A549 (cell line): ENCODE measurements around the gene SRGAP1. TPM values are rescaled to one million over a fixed set of nuclear protein-coding genes. Genes with fewer than 3 reads are reported as not detected.

Experiments
- ATAC-seq, 2 experiments: fragments of 200-7000 bp in 1 of 2; fragments of >200 bp in 1 of 2; cut with Nextera tagmentation in 1 of 2; cut with Tn5 transposase in 1 of 2; 3 replicates each; pipeline versions ENCODE4 v1.8.0 to v1.9.1; 2018 to 2020; ENCODE audit warnings: mild to moderate bottlenecking in 1 of 2, moderate library complexity in 1 of 2
- CTCF ChIA-PET: fragments of 300-600 bp; sonication (Branson Sonifier 250); formaldehyde crosslinking; extraction: SDS; loops from one replicate; lab custom pipeline; 2021; ENCODE audit warnings: antibody characterized with exemption, inconsistent platforms; lab: Yijun Ruan, JAX
- POLR2A ChIA-PET: fragments of 350-600 bp; formaldehyde crosslinking; extraction: SDS; loops from one replicate; lab custom pipeline; 2021; ENCODE audit warnings: antibody characterized with exemption, inconsistent platforms; lab: Yijun Ruan, JAX
- DNase-seq, 2 experiments: peaks; one replicate each; pipeline versions ENCODE4 v3.0.0 to v3.0.0-alpha.2; 2011 to 2016; ENCODE audit warnings: low read depth in 1 of 2, low spot score in 1 of 2
- FAIRE-seq: peaks from 2 replicates; lab custom pipeline; 2011; peaks lifted over from hg19 to GRCh38; lab: Jason Lieb, UNC
- H3K27ac ChIP-seq, 2 experiments: fragments of >200 bp; sonication (Bioruptor Twin); formaldehyde crosslinking; 3 replicates each; pipeline ENCODE4 v1.5.1; 2016 to 2017
- H3K4me1 ChIP-seq: fragments of >200 bp; sonication (Bioruptor Twin); formaldehyde crosslinking; 3 replicates; pipeline ENCODE4 v1.6.1; 2016
- H3K4me2 ChIP-seq: fragments of >200 bp; sonication (Bioruptor Twin); formaldehyde crosslinking; 3 replicates; pipeline ENCODE4 v1.6.1; 2016
- H3K4me3 ChIP-seq: fragments of >200 bp; sonication (Bioruptor Twin); formaldehyde crosslinking; 3 replicates; pipeline ENCODE4 v1.5.1; 2016
- H3K9me3 ChIP-seq: fragments of >200 bp; sonication (Bioruptor Twin); formaldehyde crosslinking; 3 replicates; pipeline ENCODE4 v1.6.1; 2016
- CBX8 ChIP-seq: fragments of 200-600 bp; sonication (generic); IDR thresholded peaks from 2 replicates; pipeline ENCODE4 v1.6.1; 2016
- CHD2 ChIP-seq: fragments of 150-350 bp; IDR thresholded peaks from 2 replicates; pipeline ENCODE4 v1.6.1; 2014; ENCODE audit warnings: low read length; ENCODE audit not compliant: partially characterized antibody
- CHD4 ChIP-seq: fragments of 200-600 bp; sonication (generic); IDR thresholded peaks from 2 replicates; pipeline ENCODE4 v1.6.1; 2016; ENCODE audit warnings: antibody characterized with exemption, mild to moderate bottlenecking, borderline replicate concordance
- FOXS1 ChIP-seq: fragments of 250-450 bp; sonication (Bioruptor Pico); IDR thresholded peaks from 2 replicates; pipeline ENCODE4 v1.5.0; 2020; ENCODE audit warnings: mild to moderate bottlenecking, moderate library complexity
- HDAC2 ChIP-seq: fragments of 200-600 bp; sonication (generic); IDR thresholded peaks from 2 replicates; pipeline ENCODE4 v1.6.1; 2016
- JUNB ChIP-seq: fragments of >200 bp; sonication (Bioruptor Twin); formaldehyde crosslinking; IDR thresholded peaks from 2 replicates; pipeline ENCODE4 v1.6.1; 2016
- MAZ ChIP-seq: fragments of 150-350 bp; IDR thresholded peaks from 2 replicates; pipeline ENCODE4 v1.6.1; 2014; ENCODE audit warnings: antibody characterized with exemption, low read depth, low read length, borderline replicate concordance
- NFE2L2 ChIP-seq: fragments of 150-350 bp; conservative IDR thresholded peaks from 2 replicates; pipeline ENCODE4 v1.6.1; 2014; ENCODE audit warnings: low read length
- NPAS2 ChIP-seq: fragments of 250-450 bp; sonication (Bioruptor Pico); IDR thresholded peaks from 2 replicates; pipeline ENCODE4 v1.8.0; 2022; ENCODE audit warnings: mild to moderate bottlenecking, moderate library complexity, borderline replicate concordance
- NR3C1 ChIP-seq: fragments of >200 bp; sonication (Bioruptor Twin); formaldehyde crosslinking; IDR thresholded peaks from 3 replicates; pipeline ENCODE4 v1.6.1; 2017
- PHF8 ChIP-seq: fragments of 200-600 bp; sonication (generic); IDR thresholded peaks from 2 replicates; pipeline ENCODE4 v1.6.1; 2016; ENCODE audit warnings: low read depth, mild to moderate bottlenecking, antibody characterized with exemption, moderate library complexity, borderline replicate concordance
- POLR2A ChIP-seq: IDR thresholded peaks from 2 replicates; pipeline ENCODE4 v1.6.1; 2012; ENCODE audit warnings: mild to moderate bottlenecking, low read length
- RARB ChIP-seq: fragments of 250-450 bp; sonication (Bioruptor Pico); IDR thresholded peaks from 2 replicates; pipeline ENCODE4 v1.8.0; 2021; ENCODE audit warnings: mild to moderate bottlenecking, moderate library complexity
- RFX5 ChIP-seq: fragments of 450-650 bp; IDR thresholded peaks from 2 replicates; pipeline ENCODE4 v1.7.1; 2014; ENCODE audit warnings: antibody characterized with exemption, mild to moderate bottlenecking, moderate library complexity
- RNF2 ChIP-seq: fragments of 200-600 bp; sonication (generic); IDR thresholded peaks from 2 replicates; pipeline ENCODE4 v1.6.1; 2016; ENCODE audit warnings: low read depth, mild to moderate bottlenecking, antibody characterized with exemption, moderate library complexity, borderline replicate concordance
- TP53 ChIP-seq: fragments of 250-450 bp; sonication (Bioruptor Pico); IDR thresholded peaks from 2 replicates; pipeline ENCODE4 v1.5.0; 2021; ENCODE audit warnings: mild to moderate bottlenecking, moderate library complexity
- ZC3H11A ChIP-seq: fragments of 450-650 bp; IDR thresholded peaks from 2 replicates; pipeline ENCODE4 v1.6.1; 2014; ENCODE audit warnings: antibody characterized with exemption, mild to moderate bottlenecking
- ZFP36 ChIP-seq: fragments of 450-650 bp; IDR thresholded peaks from 2 replicates; pipeline ENCODE4 v1.6.1; 2014; ENCODE audit warnings: borderline replicate concordance; ENCODE audit not compliant: partially characterized antibody
- ZNF302 ChIP-seq: fragments of 250-450 bp; sonication (Bioruptor Pico); IDR thresholded peaks from 2 replicates; pipeline ENCODE4 v1.9.0; 2021; ENCODE audit warnings: inconsistent platforms, mild to moderate bottlenecking, moderate library complexity
- WGBS: methylation state at CpG from one replicate; pipeline ENCODE4 v1.1.6; 2017; ENCODE audit errors: missing lambda C conversion rate; 5-methylcytosine and 5-hydroxymethylcytosine counted together
- polyA plus RNA-seq, 4 experiments: library from polyadenylated mRNA; depleted of rRNA in 3 of 4; stranded (reverse); fragments of >200 nt; fragmentation: RNase III in 1 of 4; extraction: RNeasy Plus Mini Kit Qiagen cat#74134 plus additional on column Dnase treatment in 1 of 4; gene quantifications; 2 replicates in 3 of 4; 3 replicates in 1 of 4; pipeline ENCODE4 v1.2.3, GENCODE V29; 2011 to 2017
- TF ChIP-seq, protein P1 (sequence below): IDR thresholded peaks from 2 replicates; pipeline ENCODE4 v1.6.1; 2012; ENCODE audit warnings: low read depth, borderline replicate concordance
- TF ChIP-seq, protein P2 (sequence below): fragments of >200 bp; sonication (Bioruptor Twin); formaldehyde crosslinking; IDR thresholded peaks from 3 replicates; pipeline ENCODE4 v1.5.1; 2016
- TF ChIP-seq, protein P3 (sequence below): IDR thresholded peaks from 2 replicates; pipeline ENCODE4 v1.6.1; 2012
- TF ChIP-seq, protein P4 (sequence below): fragments of 250-450 bp; sonication (Bioruptor Pico); IDR thresholded peaks from 2 replicates; pipeline ENCODE4 v1.5.0; 2020; ENCODE audit warnings: low read depth, mild to moderate bottlenecking, moderate library complexity

The SRGAP1 gene
- polyA plus RNA-seq, 2 of the 4 experiments (the other 2 are of a cell fraction) = 7.9 to 22.9 TPM

DNA sequence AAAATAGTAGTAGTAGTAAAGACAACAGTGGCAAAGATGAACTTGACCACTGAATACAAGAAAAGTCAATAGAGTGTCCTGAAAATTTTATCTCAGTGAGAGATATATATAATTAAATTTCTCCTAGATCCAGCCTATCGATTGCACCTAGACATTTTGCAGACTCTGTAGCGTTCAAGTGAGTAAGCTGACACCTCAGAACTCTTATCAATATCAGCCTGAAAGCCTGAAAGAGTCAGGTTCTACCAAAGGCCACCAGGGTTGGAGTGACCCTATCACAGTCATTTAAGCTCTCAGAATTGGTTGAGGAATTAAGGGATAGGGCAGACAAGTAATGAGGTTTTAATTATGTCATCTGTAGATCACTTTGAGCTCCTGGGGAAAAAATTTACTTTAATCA lies 174.6 kb downstream of the SRGAP1 start:
- peaks cover 6% of the 10 kb centered on the region; the same call in 2 of the 3 replicates for H3K4me1 ChIP-seq
- ATAC-seq = no peak
- no peak for FAIRE-seq
- CTCF ChIA-PET = interaction anchor here (1.3 kb wide), 1 partner anchor 180 kb away, joined by 3 read pairs; no protein-coding TSS in a partner anchor
- H3K27ac ChIP-seq = no peak overlapping the region
- TF ChIP-seq RARB (CRISPR knock-in tag) = no peak
- TF ChIP-seq MAZ = no peak
- TF ChIP-seq ZNF302 = no peak
- no peak for TF ChIP-seq NPAS2
- no peak for TF ChIP-seq NFE2L2
- 0 out of 2 replicates have a peak, but pooled peaks have one; percentile 3 for TF ChIP-seq PHF8
- POLR2A ChIA-PET = no interaction called here
- no peaks in the 10 kb centered on the region for H3K9me3 ChIP-seq
- WGBS = 97% methylated on average over 2 of the region's 2 CpGs
- no peak overlapping the region for H3K4me2 ChIP-seq
- DNase-seq = no peak
- no peak overlapping the region for H3K4me3 ChIP-seq

DNA sequence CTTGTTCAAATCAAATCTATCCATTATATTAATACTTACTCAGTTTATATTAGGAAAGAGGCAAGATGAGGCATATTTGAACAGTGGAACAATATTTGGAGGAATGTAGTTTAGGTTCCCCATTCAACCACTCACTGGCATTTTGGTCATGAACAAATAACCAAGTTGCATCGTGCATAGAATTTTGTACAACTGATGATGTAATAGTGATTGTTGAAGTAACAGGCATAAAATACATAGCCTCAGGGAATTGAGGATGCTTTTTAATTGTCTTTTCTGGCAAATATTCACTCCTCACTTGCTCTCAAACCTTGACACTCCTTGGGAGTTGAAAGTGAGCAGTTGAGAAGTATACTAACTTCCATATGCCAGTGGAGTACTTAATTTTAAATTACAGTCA lies 175.2 kb downstream of the SRGAP1 start:
- TF ChIP-seq CHD2 (no peak), MAZ (no peak), HDAC2 (no peak), RNF2 (no peak)
- TF ChIP-seq, protein P1, sequence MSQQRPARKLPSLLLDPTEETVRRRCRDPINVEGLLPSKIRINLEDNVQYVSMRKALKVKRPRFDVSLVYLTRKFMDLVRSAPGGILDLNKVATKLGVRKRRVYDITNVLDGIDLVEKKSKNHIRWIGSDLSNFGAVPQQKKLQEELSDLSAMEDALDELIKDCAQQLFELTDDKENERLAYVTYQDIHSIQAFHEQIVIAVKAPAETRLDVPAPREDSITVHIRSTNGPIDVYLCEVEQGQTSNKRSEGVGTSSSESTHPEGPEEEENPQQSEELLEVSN = no peak
- 30% methylated on average over 1 of the region's 1 CpG for WGBS
- DNase-seq (no peak), ATAC-seq (no peak), FAIRE-seq (no peak)
- CTCF ChIA-PET = interaction anchor here (1.0 kb wide), 1 partner anchor 237 kb away, joined by 3 read pairs; no protein-coding TSS in a partner anchor
- Histone ChIP-seq H3K4me1 (peaks cover 6% of the 10 kb centered on the region; the same call in 2 of the 3 replicates), H3K4me2 (no peak overlapping the region), H3K4me3 (no peak overlapping the region), H3K9me3 (no peaks in the 10 kb centered on the region), H3K27ac (no peak overlapping the region)
- POLR2A ChIA-PET = no interaction called here

DNA sequence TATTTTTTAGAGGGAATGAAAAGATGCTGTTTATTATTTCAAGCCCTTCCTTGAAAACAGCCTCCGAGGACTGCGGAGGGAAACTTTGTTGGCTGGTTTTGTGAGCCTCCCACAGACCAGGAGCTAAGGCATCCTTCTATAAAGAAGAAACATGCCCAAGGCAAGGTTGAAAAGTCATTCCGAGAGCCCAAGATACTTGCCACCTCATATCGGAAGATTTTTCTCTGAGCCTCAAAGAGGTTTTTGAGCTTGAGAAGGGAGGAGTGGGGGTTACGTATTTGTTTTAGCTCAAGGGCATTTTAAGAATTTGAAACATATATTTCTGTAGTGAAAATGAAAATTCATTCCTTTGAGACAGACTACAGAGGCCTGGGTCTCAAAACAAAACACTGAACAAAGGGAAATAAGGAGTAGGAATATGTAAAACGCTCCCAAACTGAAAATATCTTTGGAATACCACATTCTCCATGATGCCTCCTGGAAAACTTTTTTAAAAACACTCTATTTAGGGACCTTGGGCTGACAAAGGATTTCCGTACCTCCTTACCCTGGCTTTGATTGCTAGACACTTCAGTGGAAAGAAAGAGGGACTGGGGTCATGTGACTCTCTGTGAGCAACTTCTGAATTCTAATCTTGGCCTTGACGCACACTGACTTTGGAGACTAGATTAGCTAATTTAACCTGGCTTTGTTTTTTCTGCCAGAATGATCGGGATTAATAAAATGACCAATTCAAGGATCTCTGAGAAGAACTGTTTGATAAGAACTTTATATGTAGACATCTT lies 180.9 kb downstream of the SRGAP1 start:
- 92% methylated on average over 9 of the region's 9 CpGs for WGBS
- Histone ChIP-seq H3K9me3 (no peaks in the 10 kb centered on the region), H3K27ac (no peak overlapping the region), H3K4me3 (no peak overlapping the region), H3K4me2 (no peak overlapping the region), H3K4me1 (no peaks in the 10 kb centered on the region)
- POLR2A ChIA-PET = no interaction called here
- CTCF ChIA-PET = interaction anchor here (1.0 to 1.4 kb wide), 2 partner anchors 181 to 182 kb away, joined by 4 read pairs; partner anchors contain the start of gene SRGAP1
- TF ChIP-seq TP53 (CRISPR knock-in tag) = no peak
- no peak for TF ChIP-seq POLR2A
- no peak for TF ChIP-seq PHF8
- no peak for TF ChIP-seq ZFP36
- ATAC-seq = no peak
- FAIRE-seq = no peak
- no peak for DNase-seq

DNA sequence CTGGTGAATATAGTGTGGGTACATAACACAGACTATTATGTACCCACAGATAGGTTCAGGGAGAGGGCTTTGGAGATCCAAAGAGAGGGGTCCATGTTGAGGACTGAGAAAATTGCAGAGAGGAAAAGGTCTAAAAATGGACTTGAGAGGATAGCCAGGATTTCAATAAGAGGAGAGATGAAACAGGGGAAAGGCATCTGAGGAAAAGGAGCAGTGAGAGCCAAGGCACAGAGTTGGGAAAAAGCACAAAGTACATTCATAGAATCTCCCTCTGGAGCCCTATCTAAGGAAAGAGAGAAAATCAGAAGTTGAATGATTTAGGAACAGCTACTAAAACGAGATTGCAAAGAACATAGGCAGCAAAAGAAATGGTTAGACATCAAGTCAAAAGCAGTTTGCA lies 182.8 kb downstream of the SRGAP1 start:
- no peak for TF ChIP-seq NR3C1
- TF ChIP-seq FOXS1 (CRISPR knock-in tag) = no peak
- no peak for TF ChIP-seq PHF8
- no peak for TF ChIP-seq ZC3H11A
- WGBS = 89% methylated on average over 1 of the region's 1 CpG
- H3K27ac ChIP-seq = no peak overlapping the region
- POLR2A ChIA-PET = no interaction called here
- FAIRE-seq (no peak), ATAC-seq (no peak), DNase-seq (no peak)
- H3K4me3 ChIP-seq = no peak overlapping the region
- no peaks in the 10 kb centered on the region for H3K9me3 ChIP-seq
- no peaks in the 10 kb centered on the region for H3K4me1 ChIP-seq
- no peak overlapping the region for H3K4me2 ChIP-seq
- CTCF ChIA-PET = interaction anchor here (0.6 to 1.4 kb wide), 3 partner anchors 11 to 1169 kb away, joined by 3 to 4 read pairs (median 4); no protein-coding TSS in a partner anchor

DNA sequence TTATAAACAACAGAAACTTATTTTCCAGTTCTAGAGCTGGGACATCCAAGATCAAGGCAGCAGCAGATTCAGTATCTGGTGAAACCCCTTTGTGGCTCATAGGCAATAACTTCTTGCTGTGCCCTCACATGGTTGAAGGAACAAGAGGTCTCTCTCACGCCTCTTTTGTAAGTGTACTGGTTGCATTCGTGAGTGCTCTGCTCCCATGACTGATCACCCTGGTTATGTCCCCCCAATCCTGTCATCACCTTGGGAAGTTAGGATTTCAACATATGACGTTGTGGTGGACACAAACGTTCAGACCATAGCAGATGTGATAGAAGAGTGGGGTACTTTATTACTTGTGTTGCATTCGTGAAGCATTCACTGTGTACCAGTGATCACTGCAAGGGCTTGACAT lies 184.0 kb downstream of the SRGAP1 start:
- POLR2A ChIA-PET = no interaction called here
- CTCF ChIA-PET = no interaction called here
- ATAC-seq (no peak), FAIRE-seq (no peak), DNase-seq (no peak)
- H3K4me1 ChIP-seq = no peaks in the 10 kb centered on the region
- no peak overlapping the region for H3K4me2 ChIP-seq
- no peak overlapping the region for H3K4me3 ChIP-seq
- no peak overlapping the region for H3K27ac ChIP-seq
- no peaks in the 10 kb centered on the region for H3K9me3 ChIP-seq
- 46% methylated on average over 5 of the region's 5 CpGs for WGBS
- TF ChIP-seq, protein P2, sequence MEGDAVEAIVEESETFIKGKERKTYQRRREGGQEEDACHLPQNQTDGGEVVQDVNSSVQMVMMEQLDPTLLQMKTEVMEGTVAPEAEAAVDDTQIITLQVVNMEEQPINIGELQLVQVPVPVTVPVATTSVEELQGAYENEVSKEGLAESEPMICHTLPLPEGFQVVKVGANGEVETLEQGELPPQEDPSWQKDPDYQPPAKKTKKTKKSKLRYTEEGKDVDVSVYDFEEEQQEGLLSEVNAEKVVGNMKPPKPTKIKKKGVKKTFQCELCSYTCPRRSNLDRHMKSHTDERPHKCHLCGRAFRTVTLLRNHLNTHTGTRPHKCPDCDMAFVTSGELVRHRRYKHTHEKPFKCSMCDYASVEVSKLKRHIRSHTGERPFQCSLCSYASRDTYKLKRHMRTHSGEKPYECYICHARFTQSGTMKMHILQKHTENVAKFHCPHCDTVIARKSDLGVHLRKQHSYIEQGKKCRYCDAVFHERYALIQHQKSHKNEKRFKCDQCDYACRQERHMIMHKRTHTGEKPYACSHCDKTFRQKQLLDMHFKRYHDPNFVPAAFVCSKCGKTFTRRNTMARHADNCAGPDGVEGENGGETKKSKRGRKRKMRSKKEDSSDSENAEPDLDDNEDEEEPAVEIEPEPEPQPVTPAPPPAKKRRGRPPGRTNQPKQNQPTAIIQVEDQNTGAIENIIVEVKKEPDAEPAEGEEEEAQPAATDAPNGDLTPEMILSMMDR = no peak
- TF ChIP-seq, protein P3, sequence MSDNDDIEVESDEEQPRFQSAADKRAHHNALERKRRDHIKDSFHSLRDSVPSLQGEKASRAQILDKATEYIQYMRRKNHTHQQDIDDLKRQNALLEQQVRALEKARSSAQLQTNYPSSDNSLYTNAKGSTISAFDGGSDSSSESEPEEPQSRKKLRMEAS = no peak
- TF ChIP-seq CHD4 (no peak), CBX8 (no peak), RFX5 (no peak), JUNB (no peak)
- TF ChIP-seq, protein P1 = no peak
- TF ChIP-seq, protein P4, sequence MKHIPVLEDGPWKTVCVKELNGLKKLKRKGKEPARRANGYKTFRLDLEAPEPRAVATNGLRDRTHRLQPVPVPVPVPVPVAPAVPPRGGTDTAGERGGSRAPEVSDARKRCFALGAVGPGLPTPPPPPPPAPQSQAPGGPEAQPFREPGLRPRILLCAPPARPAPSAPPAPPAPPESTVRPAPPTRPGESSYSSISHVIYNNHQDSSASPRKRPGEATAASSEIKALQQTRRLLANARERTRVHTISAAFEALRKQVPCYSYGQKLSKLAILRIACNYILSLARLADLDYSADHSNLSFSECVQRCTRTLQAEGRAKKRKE (CRISPR knock-in tag) = no peak
